OCI-LY1 (cell line): ENCODE measurements around the gene ERCC5.

Source experiments
- H2AFZ ChIP-seq: fragments of 200-600 bp; sonication (generic), shearing (Covaris generic); 2 replicates; pipeline ENCODE4 v1.6.0; 2014; ENCODE audit warnings: antibody characterized with exemption, mild to moderate bottlenecking, low read length
- H3F3A ChIP-seq: fragments of 200-600 bp; sonication (generic), shearing (Covaris generic); 2 replicates; pipeline ENCODE4 v1.6.0; 2014; ENCODE audit warnings: mild to moderate bottlenecking, antibody characterized with exemption, low read length, moderate library complexity; ENCODE audit not compliant: insufficient read depth
- H3K27ac ChIP-seq: fragments of 200-600 bp; sonication (generic); 2 replicates; pipeline ENCODE4 v1.5.1; 2014; ENCODE audit warnings: low read length, mixed run types, mild to moderate bottlenecking, low read depth; ENCODE audit not compliant: poor library complexity, severe bottlenecking
- H3K27me3 ChIP-seq: fragments of 200-600 bp; sonication (generic); 2 replicates; pipeline ENCODE4 v1.6.0; 2014; ENCODE audit warnings: antibody characterized with exemption, mild to moderate bottlenecking, low read length, moderate library complexity; ENCODE audit not compliant: insufficient read depth
- H3K36me3 ChIP-seq: fragments of 200-600 bp; sonication (generic); 2 replicates; pipeline ENCODE4 v1.6.1; 2014; ENCODE audit warnings: mild to moderate bottlenecking, antibody characterized with exemption, low read length, moderate library complexity, mixed read lengths; ENCODE audit not compliant: insufficient read depth
- H3K4me1 ChIP-seq: fragments of 200-600 bp; sonication (generic); 2 replicates; pipeline ENCODE4 v1.5.1; 2014; ENCODE audit warnings: mild to moderate bottlenecking, low read length, moderate library complexity; ENCODE audit not compliant: insufficient read depth, severe bottlenecking
- H3K4me2 ChIP-seq: fragments of 200-600 bp; sonication (generic), shearing (Covaris generic); 2 replicates; pipeline ENCODE4 v1.6.1; 2014; ENCODE audit warnings: low read length
- H3K4me3 ChIP-seq: fragments of 200-600 bp; sonication (generic); 2 replicates; pipeline ENCODE4 v1.5.1; 2014; ENCODE audit warnings: low read length, low read depth, mild to moderate bottlenecking, mixed read lengths; ENCODE audit not compliant: poor library complexity, severe bottlenecking
- H3K79me2 ChIP-seq: fragments of 200-600 bp; shearing (Covaris generic); 2 replicates; pipeline ENCODE4 v1.6.1; 2016; ENCODE audit warnings: mixed run types, low read length, mixed read lengths; ENCODE audit not compliant: insufficient read depth
- H3K9ac ChIP-seq: fragments of 200-600 bp; sonication (generic), shearing (Covaris generic); 2 replicates; pipeline ENCODE4 v1.6.1; 2014; ENCODE audit warnings: mild to moderate bottlenecking, low read length, mixed read lengths
- H3K9me2 ChIP-seq: fragments of 200-600 bp; sonication (generic), shearing (Covaris generic); 2 replicates; pipeline ENCODE4 v1.6.1; 2014; ENCODE audit warnings: low read depth, mild to moderate bottlenecking, low read length, mixed read lengths
- H3K9me3 ChIP-seq: fragments of 200-600 bp; shearing (Covaris generic); 2 replicates; pipeline ENCODE4 v1.6.1; 2014; ENCODE audit warnings: low read length, mixed read lengths
- H4K20me1 ChIP-seq: fragments of 200-600 bp; sonication (generic), shearing (Covaris generic); 2 replicates; pipeline ENCODE4 v1.6.0; 2016; ENCODE audit warnings: mild to moderate bottlenecking, low read length; ENCODE audit not compliant: insufficient read depth
- EZH2 ChIP-seq: fragments of 200-600 bp; sonication (generic), shearing (Covaris generic); IDR thresholded peaks from 2 replicates; pipeline ENCODE4 v1.8.0; 2017; ENCODE audit warnings: borderline replicate concordance, mixed run types, mild to moderate bottlenecking, antibody characterized with exemption, low read length, moderate library complexity, mixed read lengths
- TF ChIP-seq, protein P1 (sequence below): fragments of 200-600 bp; sonication (generic), shearing (Covaris generic); IDR thresholded peaks from 2 replicates; pipeline ENCODE4 v1.5.1; 2017; ENCODE audit warnings: mild to moderate bottlenecking, antibody characterized with exemption, low read length, moderate library complexity, mixed read lengths

ERCC5 gene

DNA sequence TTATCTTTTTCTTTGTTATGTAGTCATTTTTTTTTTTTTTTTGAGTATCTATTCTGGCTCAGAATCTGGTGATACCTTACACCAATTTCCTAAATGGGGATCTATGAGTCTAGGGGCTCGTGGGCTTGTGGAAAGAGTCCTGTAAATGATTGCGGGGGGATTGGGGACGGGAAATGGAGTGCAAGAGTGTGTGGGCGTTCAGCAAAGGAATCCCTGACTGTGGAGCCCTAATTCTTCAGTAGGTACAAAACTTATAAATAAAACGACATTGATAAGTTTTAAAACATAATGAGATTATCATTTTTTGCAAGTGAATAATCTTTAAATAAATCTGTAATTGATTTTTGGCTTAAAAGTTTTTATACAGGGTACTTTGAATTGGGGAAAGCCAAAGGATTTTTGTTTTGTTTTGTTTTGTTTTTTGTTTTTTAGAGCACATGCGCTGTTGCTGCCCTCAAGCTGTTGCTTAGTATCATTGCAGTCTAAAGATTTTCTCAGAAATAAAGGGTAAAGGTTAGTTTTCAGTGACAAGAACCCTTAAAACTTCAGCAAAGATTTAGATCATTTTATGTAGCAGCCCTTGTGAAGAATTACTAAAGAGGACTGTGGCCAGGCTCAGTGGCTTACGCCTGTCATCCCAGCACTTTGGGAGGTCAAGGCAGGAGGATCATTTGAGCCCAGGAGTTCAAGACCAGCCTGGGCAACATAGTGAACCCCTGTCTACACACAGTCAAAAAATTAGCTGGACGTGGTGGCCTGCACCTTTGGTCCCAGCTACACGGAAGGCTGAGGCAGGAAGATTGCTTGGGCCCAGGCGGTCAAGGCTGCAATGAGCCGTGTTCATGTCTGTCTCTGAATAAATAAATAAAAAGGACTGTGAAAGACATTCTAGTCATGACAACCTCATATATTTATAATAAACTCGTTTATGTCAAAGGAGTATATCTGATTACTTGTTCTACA, 1.7 kb downstream of the ERCC5 start:
- H3K27ac ChIP-seq: peak overlapping the region; percentile 91
- peaks cover 23% of the 10 kb centered on the region for H3K79me2 ChIP-seq
- H3F3A ChIP-seq: no peaks in the 10 kb centered on the region
- H3K9me3 ChIP-seq: no peaks in the 10 kb centered on the region
- peak overlapping the region; percentile 84 for H3K9ac ChIP-seq
- H3K4me1 ChIP-seq: peaks cover 27% of the 10 kb centered on the region
- H2AFZ ChIP-seq: no peak overlapping the region
- TF ChIP-seq, protein P1, sequence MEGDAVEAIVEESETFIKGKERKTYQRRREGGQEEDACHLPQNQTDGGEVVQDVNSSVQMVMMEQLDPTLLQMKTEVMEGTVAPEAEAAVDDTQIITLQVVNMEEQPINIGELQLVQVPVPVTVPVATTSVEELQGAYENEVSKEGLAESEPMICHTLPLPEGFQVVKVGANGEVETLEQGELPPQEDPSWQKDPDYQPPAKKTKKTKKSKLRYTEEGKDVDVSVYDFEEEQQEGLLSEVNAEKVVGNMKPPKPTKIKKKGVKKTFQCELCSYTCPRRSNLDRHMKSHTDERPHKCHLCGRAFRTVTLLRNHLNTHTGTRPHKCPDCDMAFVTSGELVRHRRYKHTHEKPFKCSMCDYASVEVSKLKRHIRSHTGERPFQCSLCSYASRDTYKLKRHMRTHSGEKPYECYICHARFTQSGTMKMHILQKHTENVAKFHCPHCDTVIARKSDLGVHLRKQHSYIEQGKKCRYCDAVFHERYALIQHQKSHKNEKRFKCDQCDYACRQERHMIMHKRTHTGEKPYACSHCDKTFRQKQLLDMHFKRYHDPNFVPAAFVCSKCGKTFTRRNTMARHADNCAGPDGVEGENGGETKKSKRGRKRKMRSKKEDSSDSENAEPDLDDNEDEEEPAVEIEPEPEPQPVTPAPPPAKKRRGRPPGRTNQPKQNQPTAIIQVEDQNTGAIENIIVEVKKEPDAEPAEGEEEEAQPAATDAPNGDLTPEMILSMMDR: peak; percentile 87
- no peak for TF ChIP-seq EZH2
- H4K20me1 ChIP-seq: no peaks in the 10 kb centered on the region
- H3K36me3 ChIP-seq: peaks cover 7% of the 10 kb centered on the region; the same call in 1 of the 2 replicates
- H3K4me2 ChIP-seq: peak overlapping the region; percentile 84
- no peaks in the 10 kb centered on the region for H3K9me2 ChIP-seq
- peak overlapping the region; percentile 70 for H3K4me3 ChIP-seq
- H3K27me3 ChIP-seq: no peaks in the 10 kb centered on the region

DNA sequence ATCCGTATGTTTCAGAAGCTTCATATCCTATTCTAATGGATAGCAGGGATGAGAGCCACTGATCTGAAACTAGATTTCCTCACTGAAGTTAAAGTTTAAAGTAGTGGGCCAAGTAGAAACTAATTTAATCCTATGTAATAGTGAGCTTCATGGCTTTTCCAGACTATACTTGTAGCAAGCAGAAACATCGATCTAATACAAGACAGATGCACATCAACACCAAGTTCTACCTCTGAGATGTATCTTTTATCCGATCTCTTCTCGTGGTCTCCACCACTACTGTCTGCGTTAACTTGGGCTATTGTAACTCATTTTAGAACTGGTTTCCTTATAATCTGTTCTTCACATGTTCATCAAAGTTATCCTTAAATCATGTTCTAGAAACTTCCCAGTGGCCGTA, 3.1 kb downstream of the ERCC5 start:
- Histone ChIP-seq H3K9ac (no peak overlapping the region), H2AFZ (no peak overlapping the region), H3K4me3 (no peak overlapping the region), H3K27me3 (no peaks in the 10 kb centered on the region), H4K20me1 (no peaks in the 10 kb centered on the region), H3F3A (no peaks in the 10 kb centered on the region), H3K36me3 (peaks cover 20% of the 10 kb centered on the region), H3K4me2 (no peak overlapping the region), H3K9me2 (no peaks in the 10 kb centered on the region), H3K79me2 (peaks cover 23% of the 10 kb centered on the region), H3K27ac (no peak overlapping the region), H3K9me3 (no peaks in the 10 kb centered on the region), H3K4me1 (peaks cover 27% of the 10 kb centered on the region)
- TF ChIP-seq, protein P1: no peak
- no peak for TF ChIP-seq EZH2

DNA sequence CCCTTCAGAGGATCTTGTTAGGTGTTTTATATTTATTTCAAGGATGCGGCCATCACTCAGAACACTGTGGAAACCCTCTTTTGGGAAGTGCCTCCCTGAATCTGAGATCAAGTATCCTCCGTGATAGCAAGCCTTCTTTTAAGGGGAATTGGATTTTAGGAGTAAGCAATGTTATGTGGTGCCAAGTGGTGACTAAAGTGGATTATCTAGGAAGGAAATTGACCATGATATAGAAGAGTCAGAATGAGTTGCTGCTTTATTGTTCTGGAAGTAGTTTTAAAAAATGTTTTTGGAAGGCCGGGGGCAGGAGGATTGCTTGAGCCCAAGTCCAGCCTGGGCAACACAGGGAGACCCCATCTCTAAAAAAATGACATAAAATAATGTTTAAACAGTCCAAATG, 6.7 kb downstream of the ERCC5 start:
- H3K9me3 ChIP-seq: no peaks in the 10 kb centered on the region
- H3K4me1 ChIP-seq: peaks cover 11% of the 10 kb centered on the region
- no peaks in the 10 kb centered on the region for H3F3A ChIP-seq
- no peaks in the 10 kb centered on the region for H3K9me2 ChIP-seq
- no peaks in the 10 kb centered on the region for H3K27me3 ChIP-seq
- H3K79me2 ChIP-seq: peaks cover 14% of the 10 kb centered on the region
- H2AFZ ChIP-seq: no peak overlapping the region
- H3K36me3 ChIP-seq: peaks cover 54% of the 10 kb centered on the region
- no peak overlapping the region for H3K4me3 ChIP-seq
- no peak overlapping the region for H3K9ac ChIP-seq
- H3K27ac ChIP-seq: no peak overlapping the region
- H4K20me1 ChIP-seq: no peaks in the 10 kb centered on the region
- TF ChIP-seq, protein P1: no peak
- no peak for TF ChIP-seq EZH2
- no peak overlapping the region for H3K4me2 ChIP-seq
